Measurements from ENCODE around the gene CSTPP1. TPM values are rescaled to one million over a fixed set of nuclear protein-coding genes. Genes with fewer than 3 reads are reported as not detected.
A peak's percentile ranks its signal among the peaks of the same experiment; 100 is the strongest.
"Not testable (repeated sequence)": the region's sequence is repeated elsewhere in the genome, so short reads cannot be mapped to it uniquely, and the experiment has no call there.

CSTPP1 gene
- total RNA-seq, 1 donor from 2014 or later: 36.9 TPM

DNA sequence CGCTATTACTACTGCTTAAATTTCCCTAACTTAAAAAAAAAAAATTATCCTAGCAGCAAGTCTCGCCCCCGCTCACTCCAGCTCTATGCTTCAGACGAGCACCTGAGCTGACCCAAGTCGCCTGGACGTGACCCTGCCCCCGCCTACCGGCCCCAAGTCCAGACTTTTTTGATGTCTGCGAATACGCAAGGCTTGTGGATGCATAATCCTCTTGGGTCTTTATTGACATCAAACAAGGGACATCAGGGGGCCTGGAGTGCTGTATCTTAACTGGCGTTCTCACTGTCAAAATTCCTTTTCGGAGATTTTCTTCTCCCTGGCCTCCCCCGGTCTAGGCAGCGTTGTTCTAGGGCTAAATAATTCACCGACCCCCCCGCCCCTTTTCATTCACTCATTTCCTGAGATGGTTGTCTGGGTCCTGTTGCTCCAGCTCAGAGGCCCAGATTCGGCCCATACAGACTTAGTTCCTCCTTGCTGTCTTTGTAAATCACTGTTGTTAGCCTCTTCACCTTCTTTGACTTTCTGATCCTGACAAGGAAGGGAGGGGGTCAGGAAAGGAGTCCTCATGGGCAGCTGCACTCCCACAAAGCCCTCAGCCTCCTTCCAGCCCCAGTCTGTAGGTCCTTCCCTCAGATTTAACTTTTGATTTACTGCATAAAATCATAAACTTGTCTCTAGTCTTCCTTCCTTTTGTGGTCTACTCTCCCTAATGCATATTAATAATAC lies 17.6 kb upstream of the CSTPP1 start:
- Mint-ChIP-seq H3K27me3 (ENCODE audit: unreplicated experiment) (no peaks in the 10 kb centered on the region), H3K27ac (ENCODE audit: unreplicated experiment) (peak overlapping the region; percentile 94), H3K4me1 (ENCODE audit: unreplicated experiment) (peaks cover 58% of the 10 kb centered on the region), H3K36me3 (ENCODE audit: unreplicated experiment) (no peaks in the 10 kb centered on the region), H3K9me3 (ENCODE audit: unreplicated experiment) (no peaks in the 10 kb centered on the region), H3K4me3 (ENCODE audit: unreplicated experiment) (peak overlapping the region; percentile 74)
- TF ChIP-seq, protein P1, sequence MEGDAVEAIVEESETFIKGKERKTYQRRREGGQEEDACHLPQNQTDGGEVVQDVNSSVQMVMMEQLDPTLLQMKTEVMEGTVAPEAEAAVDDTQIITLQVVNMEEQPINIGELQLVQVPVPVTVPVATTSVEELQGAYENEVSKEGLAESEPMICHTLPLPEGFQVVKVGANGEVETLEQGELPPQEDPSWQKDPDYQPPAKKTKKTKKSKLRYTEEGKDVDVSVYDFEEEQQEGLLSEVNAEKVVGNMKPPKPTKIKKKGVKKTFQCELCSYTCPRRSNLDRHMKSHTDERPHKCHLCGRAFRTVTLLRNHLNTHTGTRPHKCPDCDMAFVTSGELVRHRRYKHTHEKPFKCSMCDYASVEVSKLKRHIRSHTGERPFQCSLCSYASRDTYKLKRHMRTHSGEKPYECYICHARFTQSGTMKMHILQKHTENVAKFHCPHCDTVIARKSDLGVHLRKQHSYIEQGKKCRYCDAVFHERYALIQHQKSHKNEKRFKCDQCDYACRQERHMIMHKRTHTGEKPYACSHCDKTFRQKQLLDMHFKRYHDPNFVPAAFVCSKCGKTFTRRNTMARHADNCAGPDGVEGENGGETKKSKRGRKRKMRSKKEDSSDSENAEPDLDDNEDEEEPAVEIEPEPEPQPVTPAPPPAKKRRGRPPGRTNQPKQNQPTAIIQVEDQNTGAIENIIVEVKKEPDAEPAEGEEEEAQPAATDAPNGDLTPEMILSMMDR (IDR thresholded peaks at IDR 0.05): no peak
- DNase-seq (ENCODE audit: extremely low spot score, unreplicated experiment): no peak

DNA sequence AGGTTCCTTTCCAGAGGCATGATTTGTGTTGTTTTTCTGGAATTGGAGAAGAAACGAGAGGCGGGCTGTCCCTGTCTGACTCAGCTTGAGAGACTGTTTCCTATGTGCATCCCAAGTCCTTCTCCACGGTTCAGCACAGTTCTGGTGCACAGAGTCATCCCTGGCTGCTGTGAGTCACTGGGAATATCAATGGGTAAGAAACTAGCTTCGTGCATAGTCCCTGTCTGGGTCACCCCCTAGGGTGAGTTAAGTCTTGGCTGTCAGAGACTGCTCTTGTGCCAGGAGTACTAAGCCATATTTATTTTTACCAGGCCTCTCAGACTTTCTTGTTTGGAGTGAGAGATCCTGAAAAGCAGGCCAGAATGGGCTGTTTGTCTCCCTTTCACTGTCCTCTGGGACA lies 15.8 kb upstream of the CSTPP1 start:
- Mint-ChIP-seq H3K9me3 (ENCODE audit: unreplicated experiment) (no peaks in the 10 kb centered on the region), H3K27ac (ENCODE audit: unreplicated experiment) (peak overlapping the region; percentile 94), H3K4me3 (ENCODE audit: unreplicated experiment) (no peak overlapping the region), H3K27me3 (ENCODE audit: unreplicated experiment) (peaks cover under 1% of the 10 kb centered on the region), H3K36me3 (ENCODE audit: unreplicated experiment) (no peaks in the 10 kb centered on the region), H3K4me1 (ENCODE audit: unreplicated experiment) (peaks cover 47% of the 10 kb centered on the region)
- TF ChIP-seq, protein P1 (IDR thresholded peaks at IDR 0.05): no peak
- DNase-seq (ENCODE audit: extremely low spot score, unreplicated experiment): no peak

DNA sequence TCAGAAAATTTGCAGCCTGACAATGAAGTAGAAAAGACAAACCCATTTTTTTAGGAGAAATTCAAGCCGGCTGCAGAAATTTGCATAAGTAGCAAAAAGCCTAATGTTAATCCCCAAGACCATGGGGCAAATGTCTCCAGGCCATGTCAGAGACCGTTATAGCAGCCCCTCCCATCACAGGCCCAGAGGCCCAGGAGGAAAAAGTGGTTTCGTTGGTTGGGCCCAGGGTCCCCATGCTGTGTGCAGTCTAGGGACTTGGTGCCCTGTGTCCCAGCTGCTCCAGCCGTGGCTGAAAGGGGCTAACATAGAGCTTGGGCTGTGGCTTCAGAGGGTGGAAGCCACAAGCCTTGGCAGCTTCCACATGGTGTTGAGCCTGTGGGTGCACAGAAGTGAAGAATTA lies 8.6 kb upstream of the CSTPP1 start:
- H3K36me3 Mint-ChIP-seq (ENCODE audit: unreplicated experiment); H3K27me3 Mint-ChIP-seq (ENCODE audit: unreplicated experiment); H3K4me1 Mint-ChIP-seq (ENCODE audit: unreplicated experiment); H3K4me3 Mint-ChIP-seq (ENCODE audit: unreplicated experiment); DNase-seq (ENCODE audit: extremely low spot score, unreplicated experiment); H3K27ac Mint-ChIP-seq (ENCODE audit: unreplicated experiment); H3K9me3 Mint-ChIP-seq (ENCODE audit: unreplicated experiment): not testable (repeated sequence)

DNA sequence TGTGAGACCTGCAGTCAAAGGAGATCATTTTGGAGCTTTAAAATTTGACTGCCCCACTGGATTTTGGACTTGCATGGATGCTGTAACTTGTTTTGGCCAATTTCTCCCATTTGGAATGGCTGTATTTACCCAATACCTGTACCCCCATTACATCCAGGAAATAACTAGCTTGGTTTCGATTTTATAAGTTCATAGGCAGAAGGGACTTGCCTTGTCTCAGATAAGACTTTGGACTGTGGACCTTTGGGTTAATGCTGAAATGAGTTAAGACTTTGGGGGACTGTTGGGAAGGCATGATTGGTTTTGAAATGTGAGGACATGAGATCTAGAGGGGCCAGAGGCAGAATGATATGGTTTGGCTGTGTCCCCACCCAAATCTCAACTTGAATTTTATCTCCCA lies 7.9 kb upstream of the CSTPP1 start:
- not testable (repeated sequence) for H3K9me3 Mint-ChIP-seq (ENCODE audit: unreplicated experiment); H3K4me1 Mint-ChIP-seq (ENCODE audit: unreplicated experiment); H3K27me3 Mint-ChIP-seq (ENCODE audit: unreplicated experiment); H3K36me3 Mint-ChIP-seq (ENCODE audit: unreplicated experiment); H3K4me3 Mint-ChIP-seq (ENCODE audit: unreplicated experiment); H3K27ac Mint-ChIP-seq (ENCODE audit: unreplicated experiment); DNase-seq (ENCODE audit: extremely low spot score, unreplicated experiment)

DNA sequence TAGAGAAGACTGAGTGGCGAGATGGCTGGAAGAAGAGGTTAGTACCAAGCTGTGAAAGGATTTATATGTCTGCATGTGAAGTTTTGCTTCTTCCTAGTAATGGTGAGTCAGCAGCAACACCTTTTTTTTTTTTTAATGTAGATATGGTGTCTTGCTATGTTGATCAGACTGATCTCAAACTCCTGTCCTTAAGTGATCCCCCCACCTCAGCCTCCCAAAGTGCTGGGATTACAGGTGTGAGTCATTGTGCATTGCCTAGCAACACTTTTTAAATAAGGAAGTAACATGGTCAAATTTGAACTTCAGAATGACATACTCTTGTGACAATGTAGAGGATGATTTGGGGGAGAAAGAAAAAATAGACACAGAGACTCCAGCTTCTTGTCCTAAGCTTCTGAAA lies 6.5 kb upstream of the CSTPP1 start:
- peaks cover 5% of the 10 kb centered on the region for H3K4me1 Mint-ChIP-seq (ENCODE audit: unreplicated experiment)
- peaks cover 11% of the 10 kb centered on the region for H3K27me3 Mint-ChIP-seq (ENCODE audit: unreplicated experiment)
- no peaks in the 10 kb centered on the region for H3K9me3 Mint-ChIP-seq (ENCODE audit: unreplicated experiment)
- TF ChIP-seq, protein P1 (IDR thresholded peaks at IDR 0.05): no peak
- no peak for DNase-seq (ENCODE audit: extremely low spot score, unreplicated experiment)
- no peak overlapping the region for H3K4me3 Mint-ChIP-seq (ENCODE audit: unreplicated experiment)
- H3K27ac Mint-ChIP-seq (ENCODE audit: unreplicated experiment): no peak overlapping the region
- no peaks in the 10 kb centered on the region for H3K36me3 Mint-ChIP-seq (ENCODE audit: unreplicated experiment)

DNA sequence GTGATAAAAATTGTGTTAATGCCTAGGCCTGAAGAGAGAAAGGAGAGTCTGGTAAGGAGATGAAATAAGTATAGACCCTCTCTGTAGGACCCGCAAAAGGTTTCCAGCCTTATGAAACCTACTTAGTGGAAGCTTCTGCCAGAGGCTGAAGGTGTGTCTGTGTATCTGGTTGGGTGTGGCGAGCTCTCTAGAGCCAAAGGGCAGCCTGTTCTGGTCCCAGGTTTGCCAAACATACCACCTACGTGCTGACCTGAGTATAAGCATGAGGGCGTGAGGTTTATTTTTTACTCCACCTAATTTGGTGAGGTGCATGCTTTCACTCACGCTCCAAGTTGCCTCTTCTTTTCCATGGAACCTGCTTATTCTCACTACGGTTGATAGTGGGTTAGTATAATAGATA lies 5.6 kb downstream of the CSTPP1 start:
- no peaks in the 10 kb centered on the region for H3K27me3 Mint-ChIP-seq (ENCODE audit: unreplicated experiment)
- TF ChIP-seq, protein P1 (IDR thresholded peaks at IDR 0.05): no peak
- no peak for DNase-seq (ENCODE audit: extremely low spot score, unreplicated experiment)
- H3K4me1 Mint-ChIP-seq (ENCODE audit: unreplicated experiment): peaks cover 10% of the 10 kb centered on the region
- no peak overlapping the region for H3K27ac Mint-ChIP-seq (ENCODE audit: unreplicated experiment)
- H3K4me3 Mint-ChIP-seq (ENCODE audit: unreplicated experiment): no peak overlapping the region
- H3K36me3 Mint-ChIP-seq (ENCODE audit: unreplicated experiment): peaks cover 3% of the 10 kb centered on the region
- no peaks in the 10 kb centered on the region for H3K9me3 Mint-ChIP-seq (ENCODE audit: unreplicated experiment)
